ENCODE measurements around the gene PDE2A. TPM values are rescaled to one million over a fixed set of nuclear protein-coding genes. Genes with fewer than 3 reads are reported as not detected.

The PDE2A gene
- total RNA-seq, 2 experiments from 2014 or later: 0.40 to 0.48 TPM

DNA sequence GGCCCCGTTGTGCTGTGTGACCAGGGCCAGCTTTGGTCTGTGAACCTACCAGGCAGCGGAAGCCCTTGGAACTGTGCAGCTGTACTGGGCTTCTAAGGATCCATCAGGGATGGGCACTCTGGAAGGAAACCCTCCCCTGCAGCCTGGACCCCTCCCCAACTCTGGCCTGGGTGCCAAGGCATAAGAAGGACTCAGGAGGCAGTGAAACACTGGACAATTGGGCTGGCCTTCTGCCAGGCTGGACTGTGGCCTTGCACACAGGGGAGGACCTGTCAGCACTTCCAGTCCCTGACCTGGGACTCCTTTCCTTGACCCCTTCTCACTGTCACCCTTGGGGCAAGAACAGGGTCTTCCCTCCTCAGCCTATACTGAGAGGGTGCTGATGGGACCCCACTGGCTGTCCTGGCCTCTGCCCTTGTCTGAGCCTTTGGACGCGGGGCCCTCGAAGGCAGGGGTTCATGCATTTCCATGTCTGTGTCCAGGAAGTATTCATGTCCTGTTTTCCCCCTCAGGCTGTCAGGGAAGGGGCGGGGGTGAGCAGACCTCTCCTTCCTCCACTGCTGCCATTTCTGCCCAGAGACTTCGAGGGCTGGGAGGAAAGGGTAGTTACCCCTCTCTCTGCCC, 39.6 kb downstream of the PDE2A start:
- H3K4me1 Mint-ChIP-seq: no peaks in the 10 kb centered on the region
- CTCF ChIA-PET: interaction anchor here (1.0 to 1.4 kb wide), 2 partner anchors 19 to 23 kb away, joined by 3 to 5 read pairs; no protein-coding TSS in a partner anchor
- DNase-seq: no peak
- POLR2A ChIA-PET: no interaction called here
- H3K4me3 Mint-ChIP-seq: no peak overlapping the region
- no peak overlapping the region for H3K27ac Mint-ChIP-seq
- no peaks in the 10 kb centered on the region for H3K36me3 Mint-ChIP-seq (ENCODE audit: low read depth)
- H3K9me3 Mint-ChIP-seq: no peaks in the 10 kb centered on the region
- H3K27me3 Mint-ChIP-seq: peaks cover 10% of the 10 kb centered on the region

DNA sequence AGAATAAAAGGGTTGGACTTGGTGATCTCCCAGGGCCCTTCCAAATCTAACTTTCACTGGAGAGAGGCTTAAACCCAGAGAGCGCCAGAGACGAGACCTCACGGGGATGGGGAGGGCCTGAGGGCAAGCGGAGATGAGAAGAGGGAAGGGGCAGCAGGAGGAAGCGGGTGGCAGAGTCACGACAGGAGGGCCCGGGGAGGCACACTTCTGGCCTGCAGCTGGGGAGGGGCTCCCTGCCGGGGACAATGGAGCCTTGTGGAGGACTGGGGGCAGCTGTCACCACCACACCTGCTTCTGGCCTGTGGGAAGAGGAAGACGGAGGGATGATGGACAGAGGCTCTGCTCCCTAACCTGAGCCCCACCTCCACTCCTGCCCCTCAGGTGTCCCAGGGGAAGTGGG, 40.2 kb downstream of the PDE2A start:
- POLR2A ChIA-PET: no interaction called here
- Mint-ChIP-seq H3K36me3 (ENCODE audit: low read depth) (no peaks in the 10 kb centered on the region), H3K4me3 (no peak overlapping the region), H3K9me3 (no peaks in the 10 kb centered on the region), H3K4me1 (no peaks in the 10 kb centered on the region), H3K27me3 (peaks cover 10% of the 10 kb centered on the region), H3K27ac (no peak overlapping the region)
- DNase-seq: no peak
- CTCF ChIA-PET: no interaction called here

DNA sequence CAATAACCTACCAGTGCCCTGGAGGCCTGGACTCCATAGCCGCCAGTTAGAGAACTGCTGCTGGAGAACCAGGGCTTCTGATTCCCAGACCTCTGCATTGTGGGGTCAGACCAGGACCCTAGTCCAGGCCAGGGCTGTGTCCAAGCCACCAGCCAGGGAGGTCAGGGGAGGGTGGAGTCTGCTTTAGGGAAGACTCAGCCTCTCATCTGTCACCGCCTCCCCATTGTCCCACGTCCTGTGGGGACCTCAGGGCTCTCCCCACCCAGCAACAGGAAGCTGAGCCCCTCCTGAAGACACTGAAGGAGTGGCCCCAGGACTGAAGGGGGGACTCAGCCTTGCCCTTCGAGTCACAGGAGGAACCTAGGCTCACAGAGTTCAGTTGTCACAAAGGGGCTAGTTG, 41.2 kb downstream of the PDE2A start:
- no peak overlapping the region for H3K4me3 Mint-ChIP-seq
- no peaks in the 10 kb centered on the region for H3K36me3 Mint-ChIP-seq (ENCODE audit: low read depth)
- H3K4me1 Mint-ChIP-seq: no peaks in the 10 kb centered on the region
- DNase-seq: no peak
- POLR2A ChIA-PET: no interaction called here
- CTCF ChIA-PET: no interaction called here
- H3K27ac Mint-ChIP-seq: no peak overlapping the region
- H3K9me3 Mint-ChIP-seq: no peaks in the 10 kb centered on the region
- H3K27me3 Mint-ChIP-seq: peaks cover 10% of the 10 kb centered on the region

DNA sequence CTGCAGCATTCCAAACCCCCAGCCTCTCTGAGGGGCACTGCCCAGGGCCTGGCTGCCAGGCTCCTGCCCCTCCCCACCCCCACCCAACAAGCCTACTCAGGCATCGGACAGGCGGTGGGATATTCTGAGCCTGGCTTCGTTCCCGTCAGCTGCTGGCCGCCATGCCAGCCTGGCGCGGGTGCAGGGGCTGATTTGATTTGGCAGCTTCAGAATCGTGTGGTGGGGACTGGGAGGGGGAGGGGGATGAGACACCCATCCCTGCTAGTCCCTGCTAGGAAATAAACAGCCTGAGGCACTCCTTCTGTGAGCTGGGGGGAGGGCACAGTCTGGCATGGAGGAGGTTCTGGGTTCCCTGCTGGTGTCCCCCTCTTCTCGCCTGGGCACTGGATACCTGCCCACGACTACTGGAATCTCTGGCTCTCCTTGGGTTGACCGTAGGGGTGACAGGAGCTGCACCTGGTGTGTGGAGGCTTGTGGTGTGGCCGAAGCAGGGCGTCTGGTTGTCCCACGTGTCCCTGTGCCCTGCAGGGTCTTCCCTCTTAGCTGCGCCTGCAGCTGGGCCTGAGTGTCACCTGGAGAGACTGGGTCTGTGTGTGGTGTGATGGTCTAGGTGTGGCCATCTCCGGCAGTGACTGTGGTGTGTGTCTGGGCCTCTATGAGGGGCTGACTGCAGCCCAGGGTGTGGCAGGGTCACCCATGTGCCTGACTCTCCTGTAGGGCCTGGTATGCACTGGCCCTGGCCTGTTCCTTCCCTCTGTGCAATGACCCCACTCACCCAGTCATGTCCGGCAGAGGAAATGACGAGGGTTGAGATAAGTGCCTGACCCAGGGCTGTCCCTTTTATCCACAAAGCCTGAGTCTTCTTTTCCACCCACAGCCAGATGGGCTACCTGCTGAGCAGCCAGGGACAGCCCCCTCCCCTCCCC, 42.2 kb downstream of the PDE2A start:
- POLR2A ChIA-PET: no interaction called here
- Mint-ChIP-seq H3K27ac (peak overlapping the region; percentile 52), H3K27me3 (peaks cover 10% of the 10 kb centered on the region)

DNA sequence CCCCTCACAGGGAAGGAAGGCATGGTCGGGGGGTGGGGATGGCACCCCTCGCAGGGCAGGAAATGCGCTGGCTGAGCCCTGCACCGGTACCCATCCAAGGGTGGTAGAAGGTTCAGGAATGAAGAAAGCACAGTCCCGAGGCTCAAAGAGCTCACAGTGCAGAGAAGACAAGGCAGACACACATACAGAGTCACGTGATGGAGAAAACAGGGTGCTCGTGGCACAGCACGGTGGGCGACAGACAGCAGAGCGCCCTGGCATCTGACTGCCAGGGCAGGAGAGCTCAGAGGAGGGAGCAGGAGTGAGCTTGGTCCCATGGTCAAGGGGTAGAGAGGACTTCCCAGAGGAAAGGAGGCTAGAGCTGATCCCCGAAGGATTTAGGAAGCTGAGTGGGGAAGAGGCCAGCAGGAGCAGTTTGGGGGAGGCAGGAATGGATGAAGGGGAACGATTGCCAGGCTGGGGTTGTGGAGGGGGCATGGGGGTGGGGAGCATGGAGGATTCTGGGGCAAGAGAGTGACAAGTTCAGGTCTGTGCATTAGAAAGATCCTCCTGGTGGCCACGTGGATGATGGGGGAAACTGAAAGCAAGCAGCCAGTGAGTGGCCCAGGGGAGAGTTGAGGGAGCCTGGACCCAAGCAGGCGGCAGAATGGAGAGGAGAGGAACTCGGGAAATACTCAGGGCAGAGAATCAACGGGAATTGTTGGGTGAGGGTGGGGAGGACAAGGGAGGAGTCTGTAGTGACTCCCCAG, 43.9 kb downstream of the PDE2A start:
- CTCF ChIA-PET: interaction anchor here (1.3 kb wide), 2 partner anchors 13 to 23 kb away, joined by 4 read pairs; no protein-coding TSS in a partner anchor
- no peak overlapping the region for H3K27ac Mint-ChIP-seq
- POLR2A ChIA-PET: no interaction called here

More for the DNA sequence above, 42.2 kb downstream of the PDE2A start:
- Mint-ChIP-seq H3K36me3 (ENCODE audit: low read depth) (no peaks in the 10 kb centered on the region), H3K9me3 (no peaks in the 10 kb centered on the region), H3K4me3 (no peak overlapping the region), H3K4me1 (no peaks in the 10 kb centered on the region)
- DNase-seq: no peak
- CTCF ChIA-PET: no interaction called here

DNA sequence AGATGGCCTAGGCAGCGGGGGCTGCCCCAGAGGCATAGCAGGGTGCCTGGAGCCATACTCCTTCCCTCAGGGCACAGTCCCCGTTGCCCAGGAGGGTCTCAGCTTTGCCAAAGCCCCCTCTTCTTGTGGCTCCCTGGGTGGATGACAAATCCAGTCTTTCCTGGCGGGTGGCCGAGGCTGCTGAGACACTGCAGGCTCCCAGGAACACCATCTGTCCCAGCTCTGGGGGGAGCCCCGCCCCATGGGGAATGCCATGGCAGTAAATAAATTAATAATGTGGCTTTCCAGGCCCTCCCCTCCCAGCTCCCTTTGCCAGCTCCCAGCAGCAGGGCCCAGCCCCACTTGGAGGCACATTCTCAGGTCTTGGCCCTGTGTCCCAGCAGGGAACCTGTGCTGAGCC, 45.0 kb downstream of the PDE2A start:
- ChIA-PET CTCF (interaction anchor here (1.0 to 1.3 kb wide), 3 partner anchors 14 to 39 kb away, joined by 3 to 4 read pairs (median 4); no protein-coding TSS in a partner anchor), POLR2A (no interaction called here)
- no peak overlapping the region for H3K27ac Mint-ChIP-seq

More for the DNA sequence above, 43.9 kb downstream of the PDE2A start:
- Mint-ChIP-seq H3K4me1 (no peaks in the 10 kb centered on the region), H3K27me3 (peaks cover 5% of the 10 kb centered on the region), H3K9me3 (no peaks in the 10 kb centered on the region), H3K4me3 (no peak overlapping the region), H3K36me3 (ENCODE audit: low read depth) (no peaks in the 10 kb centered on the region)
- DNase-seq: no peak

DNA sequence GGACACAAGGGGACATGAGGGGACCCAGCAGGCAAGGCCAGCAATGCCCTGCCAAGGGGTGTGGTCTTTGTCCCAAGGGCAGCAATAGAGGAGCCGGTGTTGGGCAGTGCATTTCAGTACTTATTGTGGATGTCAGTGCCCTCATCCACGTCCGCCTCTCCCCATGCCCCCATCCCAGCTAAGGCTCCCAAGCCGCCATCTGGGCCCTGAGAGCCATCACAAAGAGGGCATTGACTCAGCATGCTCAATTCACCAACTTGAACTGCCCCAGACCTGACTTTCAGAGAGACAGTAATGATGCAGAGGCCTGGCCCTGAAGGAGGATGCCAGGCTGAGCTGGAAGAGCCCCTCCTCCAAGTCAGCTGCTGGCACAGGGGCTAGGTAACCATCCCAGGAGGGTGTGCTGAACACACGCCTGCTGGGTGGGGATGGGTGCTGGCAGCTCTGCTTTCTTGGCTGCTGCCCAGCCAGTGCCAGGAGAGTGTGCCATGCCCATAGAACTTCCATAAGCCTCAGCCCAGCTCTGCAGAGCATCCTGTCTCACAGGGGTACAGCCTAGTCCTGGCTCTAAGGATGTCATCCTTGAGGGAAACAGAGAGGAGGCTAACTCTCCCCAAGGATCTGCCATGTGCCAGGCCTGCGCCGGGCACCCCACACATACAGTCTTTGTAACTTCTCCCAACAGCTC, 46.5 kb downstream of the PDE2A start:
- Mint-ChIP-seq H3K4me1 (peaks cover 11% of the 10 kb centered on the region), H3K36me3 (ENCODE audit: low read depth) (no peaks in the 10 kb centered on the region), H3K4me3 (no peak overlapping the region), H3K9me3 (no peaks in the 10 kb centered on the region), H3K27ac (no peak overlapping the region), H3K27me3 (peaks cover 9% of the 10 kb centered on the region)
- DNase-seq: no peak
- ChIA-PET CTCF (no interaction called here), POLR2A (no interaction called here)

More for the DNA sequence above, 45.0 kb downstream of the PDE2A start:
- Mint-ChIP-seq H3K4me3 (no peak overlapping the region), H3K27me3 (peaks cover 2% of the 10 kb centered on the region), H3K4me1 (peaks cover 8% of the 10 kb centered on the region), H3K9me3 (no peaks in the 10 kb centered on the region), H3K36me3 (ENCODE audit: low read depth) (no peaks in the 10 kb centered on the region)
- DNase-seq: no peak

DNA sequence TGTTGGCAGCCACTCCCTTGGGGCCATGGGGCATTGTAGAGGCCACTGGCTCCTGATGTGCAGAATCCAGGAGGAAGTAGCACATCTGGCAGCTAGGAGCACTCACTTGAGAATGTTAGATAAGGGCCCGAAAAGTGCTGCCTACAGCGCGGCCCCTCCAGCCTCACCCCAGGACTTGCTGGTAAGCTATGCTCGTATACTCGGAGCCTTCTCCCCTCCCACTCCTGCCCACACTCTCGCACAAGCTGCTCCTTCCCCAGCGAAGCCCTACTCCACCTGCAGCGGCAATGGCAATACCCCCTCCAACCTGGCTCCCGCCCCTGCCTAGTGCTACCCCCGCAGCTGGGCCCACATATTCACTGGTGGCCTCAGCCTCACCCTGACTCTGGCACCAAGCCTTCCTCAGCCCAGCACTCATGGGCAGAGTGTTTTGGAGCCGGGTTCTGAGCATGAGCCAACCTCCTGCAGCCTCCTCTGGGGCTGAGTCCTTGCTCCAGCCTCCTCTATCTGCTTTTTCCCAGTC, 47.7 kb downstream of the PDE2A start:
- no peaks in the 10 kb centered on the region for H3K36me3 Mint-ChIP-seq (ENCODE audit: low read depth)
- POLR2A ChIA-PET: no interaction called here
- H3K4me1 Mint-ChIP-seq: peaks cover 23% of the 10 kb centered on the region
- CTCF ChIA-PET: interaction anchor here (1.9 kb wide), 1 partner anchor 11 kb away, joined by 7 read pairs; no protein-coding TSS in a partner anchor
- H3K27me3 Mint-ChIP-seq: peaks cover 9% of the 10 kb centered on the region
- H3K27ac Mint-ChIP-seq: no peak overlapping the region
- no peak overlapping the region for H3K4me3 Mint-ChIP-seq
- H3K9me3 Mint-ChIP-seq: no peaks in the 10 kb centered on the region
- no peak for DNase-seq

DNA sequence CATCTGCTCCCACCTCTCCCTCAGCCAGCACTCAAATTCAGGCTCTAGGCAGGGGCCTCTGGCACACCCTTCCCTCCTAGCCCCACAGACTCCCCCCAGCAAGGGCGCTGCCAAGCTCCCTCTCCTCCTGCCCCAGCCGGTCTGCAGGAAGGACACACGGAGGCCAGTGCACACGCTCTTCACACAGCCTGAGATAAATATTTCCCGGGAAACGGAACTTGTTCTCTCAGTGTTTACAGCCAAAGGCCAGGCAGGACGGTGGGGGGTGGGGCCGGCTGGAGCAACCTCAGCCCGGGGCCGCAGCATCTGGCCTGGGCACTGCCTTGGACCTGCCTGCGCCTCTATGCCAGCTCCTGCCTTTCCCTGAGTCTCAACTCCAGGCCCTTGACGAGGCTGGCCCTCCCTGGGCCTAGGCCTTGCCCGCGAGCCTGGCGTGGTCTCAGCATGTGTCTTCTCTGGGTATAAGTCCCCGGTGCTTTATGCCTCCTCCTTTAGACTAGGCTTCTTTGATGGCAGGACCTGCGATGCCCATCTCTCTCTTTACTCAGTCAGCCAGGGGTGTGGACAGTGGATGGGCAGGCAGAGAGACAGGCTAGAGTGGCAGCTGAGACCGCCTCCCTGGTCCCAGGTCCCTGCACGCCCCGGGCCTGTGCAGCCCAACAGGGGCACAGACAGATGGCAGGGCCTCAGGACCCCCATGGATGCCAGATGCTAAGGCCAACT, 48.4 kb downstream of the PDE2A start:
- DNase-seq: no peak
- Mint-ChIP-seq H3K4me1 (peaks cover 29% of the 10 kb centered on the region), H3K9me3 (no peaks in the 10 kb centered on the region), H3K4me3 (no peak overlapping the region), H3K36me3 (ENCODE audit: low read depth) (no peaks in the 10 kb centered on the region), H3K27me3 (peaks cover 9% of the 10 kb centered on the region), H3K27ac (no peak overlapping the region)
- CTCF ChIA-PET: interaction anchor here (1.9 kb wide), 1 partner anchor 12 kb away, joined by 7 read pairs; no protein-coding TSS in a partner anchor
- POLR2A ChIA-PET: interaction anchor here (0.7 kb wide), 1 partner anchor 377 kb away, joined by 4 read pairs; no protein-coding TSS in a partner anchor

DNA sequence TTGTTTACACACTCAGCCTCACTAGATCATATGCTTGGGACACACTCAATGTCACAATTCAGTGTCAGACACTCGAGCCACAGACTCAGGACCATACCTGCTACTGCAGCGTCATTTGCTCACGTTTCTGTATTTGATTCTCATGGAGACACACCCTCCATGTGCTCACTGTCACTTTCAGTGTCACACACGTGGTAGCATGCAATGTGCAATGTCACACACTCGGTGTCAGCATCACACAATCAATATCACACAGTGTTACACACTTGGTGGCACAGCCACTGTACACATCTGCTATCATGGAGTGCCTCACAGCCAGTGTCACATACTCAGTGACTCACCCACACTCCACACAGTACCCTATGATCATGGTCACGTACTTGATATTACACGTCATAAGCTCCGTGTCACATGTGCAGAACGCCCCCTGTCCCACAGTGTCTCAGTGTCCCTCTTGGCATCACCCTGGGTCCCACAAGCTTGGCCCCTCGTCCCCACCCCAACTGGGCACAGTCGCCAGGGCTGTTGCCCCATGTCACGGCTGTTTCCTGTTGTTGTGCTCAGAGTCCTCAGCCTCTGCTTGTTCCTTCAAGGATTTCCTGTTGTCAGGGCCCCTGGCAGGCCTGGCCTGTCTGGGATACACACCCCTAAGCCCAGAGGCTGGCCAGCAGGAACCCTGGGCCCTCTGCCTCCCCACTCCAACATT, 49.6 kb downstream of the PDE2A start:
- no peak overlapping the region for H3K27ac Mint-ChIP-seq
- POLR2A ChIA-PET: no interaction called here
- CTCF ChIA-PET: interaction anchor here (1.9 kb wide), 1 partner anchor 13 kb away, joined by 7 read pairs; no protein-coding TSS in a partner anchor

DNA sequence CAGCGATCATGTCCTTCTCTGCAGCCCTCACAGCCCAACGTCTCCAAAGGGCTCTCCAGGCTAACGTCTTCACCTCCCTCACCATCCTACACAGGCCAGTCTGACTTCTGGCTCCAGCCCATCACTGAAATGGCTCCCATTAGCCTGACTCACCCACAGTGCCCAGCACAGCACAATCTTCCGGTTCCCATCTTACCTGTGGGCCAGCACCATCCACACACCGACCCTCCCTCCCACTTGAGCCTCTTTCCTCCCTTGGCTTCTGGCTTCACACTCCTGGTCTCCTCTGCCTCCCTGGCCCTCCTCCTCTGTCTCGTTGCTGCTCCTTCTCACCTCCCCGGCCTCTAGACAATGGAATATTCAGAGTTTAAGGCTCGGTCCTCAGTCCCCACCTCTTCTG, 51.2 kb downstream of the PDE2A start:
- Mint-ChIP-seq H3K27me3 (peaks cover 7% of the 10 kb centered on the region), H3K4me1 (peaks cover 41% of the 10 kb centered on the region), H3K4me3 (no peak overlapping the region), H3K9me3 (no peaks in the 10 kb centered on the region), H3K36me3 (ENCODE audit: low read depth) (no peaks in the 10 kb centered on the region), H3K27ac (no peak overlapping the region)
- CTCF ChIA-PET: interaction anchor here (0.9 to 2.5 kb wide), 2 partner anchors 14 to 37 kb away, joined by 3 to 6 read pairs; no protein-coding TSS in a partner anchor
- no peak for DNase-seq
- POLR2A ChIA-PET: no interaction called here

More for the DNA sequence above, 49.6 kb downstream of the PDE2A start:
- no peaks in the 10 kb centered on the region for H3K36me3 Mint-ChIP-seq (ENCODE audit: low read depth)
- peaks cover 38% of the 10 kb centered on the region for H3K4me1 Mint-ChIP-seq
- no peak overlapping the region for H3K4me3 Mint-ChIP-seq
- peaks cover 7% of the 10 kb centered on the region for H3K27me3 Mint-ChIP-seq
- no peak for DNase-seq
- H3K9me3 Mint-ChIP-seq: no peaks in the 10 kb centered on the region
